Measurements from ENCODE around the gene PARD3.

PARD3 gene

DNA sequence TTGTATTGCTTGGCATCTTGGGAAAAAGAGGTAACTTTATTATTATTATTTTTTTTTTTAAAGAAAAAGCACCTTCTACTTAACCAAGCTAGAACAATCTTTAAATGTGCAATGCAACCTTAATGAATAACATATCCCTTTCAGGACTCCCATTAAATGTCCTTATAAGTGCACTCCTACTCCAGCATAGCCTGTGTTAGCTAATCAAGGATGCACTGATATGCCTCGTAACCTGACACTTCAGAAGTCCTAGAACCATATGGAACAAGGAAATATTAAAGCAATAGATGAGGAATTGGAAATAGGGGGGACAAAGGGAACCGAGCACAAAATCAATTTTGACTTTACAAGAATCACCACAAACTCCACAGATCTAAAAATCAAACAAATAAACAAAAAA is 522.4 kb downstream of the PARD3 start:
- no CpG with 5 or more reads among the region's 2 CpGs for WGBS (ENCODE audit: extremely low coverage, insufficient coverage, insufficient read length)
- Histone ChIP-seq H3K18ac (ENCODE audit: low read length) (no peak overlapping the region), H4K12ac (ENCODE audit: low read depth, low read length) (no peak overlapping the region), H3K4ac (ENCODE audit: low read depth, low read length) (no peak overlapping the region), H3K27ac (ENCODE audit: low read depth, low read length) (no peak overlapping the region), H3K9ac (ENCODE audit: low read length) (no peak overlapping the region), H2BK5ac (ENCODE audit: low read depth, low read length, poor library complexity) (no peak overlapping the region), H4K8ac (ENCODE audit: low read depth, low read length) (no peak overlapping the region), H2BK12ac (ENCODE audit: low read length) (no peak overlapping the region), H3K4me1 (ENCODE audit: control insufficient read depth in 1 of 2, insufficient read depth in 2 of 2, low read length in 2 of 2) (no peaks in the 10 kb centered on the region), H2AK5ac (ENCODE audit: low read length) (no peak overlapping the region), H2AFZ (ENCODE audit: insufficient read depth, low read length, poor library complexity) (no peak overlapping the region), H3K79me1 (ENCODE audit: low read length) (no peaks in the 10 kb centered on the region), H3K36me3 (ENCODE audit: control insufficient read depth in 1 of 2, insufficient read depth in 2 of 2, low read length in 2 of 2) (no peaks in the 10 kb centered on the region), H3K9me3 (ENCODE audit: insufficient read depth, low read depth, low read length) (no peaks in the 10 kb centered on the region), H3K14ac (ENCODE audit: low read length) (no peak overlapping the region), H3K4me3 (ENCODE audit: low read depth, low read length) (no peak overlapping the region), H2BK120ac (ENCODE audit: insufficient read depth, low read length, poor library complexity) (no peak overlapping the region), H3K27me3 (ENCODE audit: insufficient read depth, low read length) (no peaks in the 10 kb centered on the region), H3K23ac (ENCODE audit: low read length) (no peak overlapping the region), H3K79me2 (ENCODE audit: control insufficient read depth, insufficient read depth, low read length, poor library complexity) (no peaks in the 10 kb centered on the region), H4K91ac (ENCODE audit: low read depth, low read length) (no peak overlapping the region), H3K4me2 (ENCODE audit: low read length) (no peak overlapping the region)
- no peak for DNase-seq

DNA sequence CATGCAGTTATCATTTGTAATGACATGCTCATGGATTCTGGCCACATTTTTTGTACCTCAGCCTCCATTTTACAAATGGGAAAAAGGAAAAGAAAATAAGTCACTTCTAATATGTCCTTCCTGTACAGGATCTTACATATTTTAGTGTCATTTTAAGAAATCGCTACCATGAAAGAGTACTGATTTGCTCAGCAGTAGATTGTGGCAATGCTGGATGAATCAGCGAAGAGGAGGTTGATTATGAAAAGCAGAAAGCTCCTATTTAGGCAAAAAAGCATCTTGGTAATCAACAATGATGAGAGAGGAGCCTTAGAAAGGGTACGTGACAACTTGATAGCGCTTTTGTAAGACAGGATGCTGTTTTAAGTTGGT is 522.9 kb downstream of the PARD3 start:
- H2BK5ac ChIP-seq (ENCODE audit: low read depth, low read length, poor library complexity): no peak overlapping the region
- H3K4me1 ChIP-seq (ENCODE audit: control insufficient read depth in 1 of 2, insufficient read depth in 2 of 2, low read length in 2 of 2): no peaks in the 10 kb centered on the region
- H3K27ac ChIP-seq (ENCODE audit: low read depth, low read length): no peak overlapping the region
- no peak overlapping the region for H3K9ac ChIP-seq (ENCODE audit: low read length)
- WGBS (ENCODE audit: extremely low coverage, insufficient coverage, insufficient read length): no CpG with 5 or more reads among the region's 4 CpGs
- no peak overlapping the region for H2BK12ac ChIP-seq (ENCODE audit: low read length)
- no peak overlapping the region for H3K4me3 ChIP-seq (ENCODE audit: low read depth, low read length)
- H3K18ac ChIP-seq (ENCODE audit: low read length): no peak overlapping the region
- no peaks in the 10 kb centered on the region for H3K79me1 ChIP-seq (ENCODE audit: low read length)
- H4K91ac ChIP-seq (ENCODE audit: low read depth, low read length): no peak overlapping the region
- H3K9me3 ChIP-seq (ENCODE audit: insufficient read depth, low read depth, low read length): no peaks in the 10 kb centered on the region
- H4K8ac ChIP-seq (ENCODE audit: low read depth, low read length): no peak overlapping the region
- H3K79me2 ChIP-seq (ENCODE audit: control insufficient read depth, insufficient read depth, low read length, poor library complexity): no peaks in the 10 kb centered on the region
- no peak for DNase-seq
- H3K14ac ChIP-seq (ENCODE audit: low read length): no peak overlapping the region
- H3K36me3 ChIP-seq (ENCODE audit: control insufficient read depth in 1 of 2, insufficient read depth in 2 of 2, low read length in 2 of 2): no peaks in the 10 kb centered on the region
- H3K4ac ChIP-seq (ENCODE audit: low read depth, low read length): no peak overlapping the region
- no peak overlapping the region for H2BK120ac ChIP-seq (ENCODE audit: insufficient read depth, low read length, poor library complexity)
- no peak overlapping the region for H2AK5ac ChIP-seq (ENCODE audit: low read length)
- no peak overlapping the region for H4K12ac ChIP-seq (ENCODE audit: low read depth, low read length)
- H2AFZ ChIP-seq (ENCODE audit: insufficient read depth, low read length, poor library complexity): no peak overlapping the region
- no peaks in the 10 kb centered on the region for H3K27me3 ChIP-seq (ENCODE audit: insufficient read depth, low read length)
- no peak overlapping the region for H3K23ac ChIP-seq (ENCODE audit: low read length)
- no peak overlapping the region for H3K4me2 ChIP-seq (ENCODE audit: low read length)

DNA sequence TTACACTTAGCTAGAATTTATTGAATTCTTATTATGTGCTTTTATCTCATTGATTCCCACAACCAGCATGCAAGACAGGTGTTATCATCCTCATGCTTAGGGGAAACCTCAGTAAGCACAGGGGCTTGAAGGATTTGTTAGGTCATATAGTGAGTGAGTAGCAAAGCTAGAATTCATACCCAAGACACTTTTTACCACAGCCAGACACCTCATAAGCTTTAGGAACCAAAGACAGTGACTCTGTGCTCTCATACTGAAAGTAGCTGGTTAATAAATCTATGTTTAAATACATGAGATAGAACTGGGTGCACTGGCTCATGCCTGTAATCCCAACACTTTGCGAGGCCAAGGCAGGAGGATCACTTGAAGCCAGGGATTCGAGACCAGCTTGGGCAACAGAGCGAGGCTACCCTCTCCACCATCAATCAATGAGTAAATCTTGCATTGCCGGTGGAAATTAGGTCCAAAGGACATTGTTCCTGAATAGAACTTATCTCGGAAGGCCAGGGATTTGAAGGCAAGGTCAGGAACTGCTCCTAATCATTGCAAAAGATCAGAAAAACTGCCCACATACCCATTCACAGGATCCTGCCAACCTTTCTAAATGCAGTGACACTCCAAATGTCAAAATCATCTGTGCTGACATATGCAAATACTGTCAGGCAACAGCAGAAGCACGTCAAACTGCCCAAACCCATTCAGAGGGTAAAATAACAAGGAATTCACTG is 523.5 kb downstream of the PARD3 start:
- Histone ChIP-seq H2BK5ac (ENCODE audit: low read depth, low read length, poor library complexity) (no peak overlapping the region), H3K9me3 (ENCODE audit: insufficient read depth, low read depth, low read length) (no peaks in the 10 kb centered on the region), H3K18ac (ENCODE audit: low read length) (no peak overlapping the region), H2BK12ac (ENCODE audit: low read length) (no peak overlapping the region), H2BK120ac (ENCODE audit: insufficient read depth, low read length, poor library complexity) (no peak overlapping the region), H4K8ac (ENCODE audit: low read depth, low read length) (no peak overlapping the region), H4K91ac (ENCODE audit: low read depth, low read length) (no peak overlapping the region), H3K4me2 (ENCODE audit: low read length) (no peak overlapping the region), H3K4me1 (ENCODE audit: control insufficient read depth in 1 of 2, insufficient read depth in 2 of 2, low read length in 2 of 2) (no peaks in the 10 kb centered on the region), H2AK5ac (ENCODE audit: low read length) (no peak overlapping the region), H3K4me3 (ENCODE audit: low read depth, low read length) (no peak overlapping the region), H3K27me3 (ENCODE audit: insufficient read depth, low read length) (no peaks in the 10 kb centered on the region), H3K79me1 (ENCODE audit: low read length) (no peaks in the 10 kb centered on the region), H3K4ac (ENCODE audit: low read depth, low read length) (no peak overlapping the region), H3K79me2 (ENCODE audit: control insufficient read depth, insufficient read depth, low read length, poor library complexity) (no peaks in the 10 kb centered on the region), H3K9ac (ENCODE audit: low read length) (no peak overlapping the region), H4K12ac (ENCODE audit: low read depth, low read length) (no peak overlapping the region), H3K27ac (ENCODE audit: low read depth, low read length) (no peak overlapping the region), H3K14ac (ENCODE audit: low read length) (no peak overlapping the region), H2AFZ (ENCODE audit: insufficient read depth, low read length, poor library complexity) (no peak overlapping the region), H3K23ac (ENCODE audit: low read length) (peak overlapping the region; percentile 73), H3K36me3 (ENCODE audit: control insufficient read depth in 1 of 2, insufficient read depth in 2 of 2, low read length in 2 of 2) (no peaks in the 10 kb centered on the region)
- DNase-seq: no peak
- WGBS (ENCODE audit: extremely low coverage, insufficient coverage, insufficient read length): no CpG with 5 or more reads among the region's 6 CpGs

DNA sequence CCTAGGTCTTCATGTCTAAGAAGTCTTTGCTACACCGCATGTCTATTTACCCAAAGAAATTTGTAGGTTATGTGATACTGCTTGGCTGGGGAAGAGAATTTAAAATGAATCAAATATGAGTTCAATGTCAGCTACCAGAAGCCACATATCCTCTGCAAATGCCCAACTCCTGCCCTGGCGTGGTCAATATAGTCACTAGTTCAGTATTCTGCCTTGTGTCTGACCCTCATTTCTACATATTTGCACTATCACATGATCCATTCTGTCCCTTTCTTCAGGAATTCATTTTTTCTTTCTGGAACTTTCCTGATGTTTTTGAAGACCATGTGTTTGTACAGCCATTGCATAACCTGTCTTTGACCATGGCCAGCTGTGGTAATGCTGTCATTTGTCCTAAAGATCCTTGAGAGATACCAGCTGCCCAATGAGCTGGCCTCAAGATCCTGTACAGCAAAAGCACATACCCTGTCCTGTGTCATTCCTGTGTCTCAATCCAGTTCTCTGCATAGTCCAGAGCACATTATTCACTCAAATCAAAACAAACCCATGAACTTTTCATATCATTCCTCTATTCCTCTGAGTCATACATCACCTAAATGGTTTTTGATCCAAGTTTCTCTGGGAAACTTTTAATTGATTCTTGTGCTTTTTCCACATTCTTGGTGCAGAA is 524.5 kb downstream of the PARD3 start:
- Histone ChIP-seq H3K4ac (ENCODE audit: low read depth, low read length) (no peak overlapping the region), H3K79me1 (ENCODE audit: low read length) (no peaks in the 10 kb centered on the region), H2BK5ac (ENCODE audit: low read depth, low read length, poor library complexity) (no peak overlapping the region), H3K27ac (ENCODE audit: low read depth, low read length) (no peak overlapping the region), H2BK120ac (ENCODE audit: insufficient read depth, low read length, poor library complexity) (no peak overlapping the region), H3K4me3 (ENCODE audit: low read depth, low read length) (no peak overlapping the region), H2AK5ac (ENCODE audit: low read length) (no peak overlapping the region), H3K9me3 (ENCODE audit: insufficient read depth, low read depth, low read length) (no peaks in the 10 kb centered on the region), H3K4me2 (ENCODE audit: low read length) (no peak overlapping the region), H2AFZ (ENCODE audit: insufficient read depth, low read length, poor library complexity) (no peak overlapping the region), H4K12ac (ENCODE audit: low read depth, low read length) (no peak overlapping the region), H2BK12ac (ENCODE audit: low read length) (no peak overlapping the region), H3K23ac (ENCODE audit: low read length) (no peak overlapping the region), H3K36me3 (ENCODE audit: control insufficient read depth in 1 of 2, insufficient read depth in 2 of 2, low read length in 2 of 2) (no peaks in the 10 kb centered on the region), H4K8ac (ENCODE audit: low read depth, low read length) (no peak overlapping the region), H3K27me3 (ENCODE audit: insufficient read depth, low read length) (no peaks in the 10 kb centered on the region), H3K9ac (ENCODE audit: low read length) (no peak overlapping the region), H4K91ac (ENCODE audit: low read depth, low read length) (no peak overlapping the region), H3K79me2 (ENCODE audit: control insufficient read depth, insufficient read depth, low read length, poor library complexity) (no peaks in the 10 kb centered on the region), H3K4me1 (ENCODE audit: control insufficient read depth in 1 of 2, insufficient read depth in 2 of 2, low read length in 2 of 2) (no peaks in the 10 kb centered on the region), H3K14ac (ENCODE audit: low read length) (no peak overlapping the region), H3K18ac (ENCODE audit: low read length) (no peak overlapping the region)
- WGBS (ENCODE audit: extremely low coverage, insufficient coverage, insufficient read length): no CpG with 5 or more reads among the region's 2 CpGs
- DNase-seq: peak; percentile 85 to 97

All from trophoblast cell (in vitro differentiated cells and primary cell).